ENCODE data around the gene SHC3. TPM values are rescaled to one million over a fixed set of nuclear protein-coding genes. Genes with fewer than 3 reads are reported as not detected.

SHC3 gene
- total RNA-seq, 1 donor from 2014 or later, result 0.96 TPM

- TF ChIP-seq CTCF (IDR thresholded peaks at IDR 0.05; ENCODE audit: borderline replicate concordance), result no peak
- no peak overlapping the region for H3K27ac ChIP-seq (replicated peaks)
- no peaks in the 10 kb centered on the region for H3K36me3 ChIP-seq
- H3K27me3 ChIP-seq (ENCODE audit: low read depth), result no peaks in the 10 kb centered on the region
- no peak overlapping the region for H3K4me3 ChIP-seq
- no peaks in the 10 kb centered on the region for H3K4me1 ChIP-seq
- no peak for DNase-seq
- intact Hi-C loops (cut with micrococcal nuclease), result no loop called here
- peaks cover 15% of the 10 kb centered on the region for H3K9me3 ChIP-seq (replicated peaks)
Measured at GRCh38 chr9:89115426-89115825, 63.2 kb downstream of the SHC3 start.

- H3K27me3 ChIP-seq (ENCODE audit: low read depth), result no peaks in the 10 kb centered on the region
- no peak for DNase-seq
- H3K9me3 ChIP-seq (replicated peaks), result peaks cover 21% of the 10 kb centered on the region
- H3K27ac ChIP-seq (replicated peaks), result no peak overlapping the region
- no peaks in the 10 kb centered on the region for H3K4me1 ChIP-seq
- intact Hi-C loops (cut with micrococcal nuclease), result no loop called here
- H3K36me3 ChIP-seq, result no peaks in the 10 kb centered on the region
- H3K4me3 ChIP-seq, result no peak overlapping the region
- TF ChIP-seq CTCF (IDR thresholded peaks at IDR 0.05; ENCODE audit: borderline replicate concordance), result no peak
Measured at GRCh38 chr9:89114741-89115140, 63.9 kb downstream of the SHC3 start.

GRCh38 chr9:89113851-89114250, 64.8 kb downstream of the SHC3 start:
- TF ChIP-seq CTCF (IDR thresholded peaks at IDR 0.05; ENCODE audit: borderline replicate concordance), result no peak
- H3K4me1 ChIP-seq, result no peaks in the 10 kb centered on the region
- H3K36me3 ChIP-seq, result no peaks in the 10 kb centered on the region
- no peak overlapping the region for H3K27ac ChIP-seq (replicated peaks)
- peaks cover 14% of the 10 kb centered on the region for H3K9me3 ChIP-seq (replicated peaks)
- intact Hi-C loops (cut with micrococcal nuclease), result no loop called here
- DNase-seq, result no peak
- no peak overlapping the region for H3K4me3 ChIP-seq
- H3K27me3 ChIP-seq (ENCODE audit: low read depth), result no peaks in the 10 kb centered on the region

GRCh38 chr9:89112243-89112642, 66.4 kb downstream of the SHC3 start:
- Histone ChIP-seq H3K4me3 (no peak overlapping the region), H3K36me3 (no peaks in the 10 kb centered on the region), H3K9me3 (replicated peaks) (peaks cover 11% of the 10 kb centered on the region), H3K27ac (replicated peaks) (no peak overlapping the region), H3K27me3 (ENCODE audit: low read depth) (no peaks in the 10 kb centered on the region), H3K4me1 (no peaks in the 10 kb centered on the region)
- intact Hi-C loops (cut with micrococcal nuclease), result no loop called here
- no peak for DNase-seq
- no peak for TF ChIP-seq CTCF (IDR thresholded peaks at IDR 0.05; ENCODE audit: borderline replicate concordance)

- TF ChIP-seq CTCF (IDR thresholded peaks at IDR 0.05; ENCODE audit: borderline replicate concordance), result no peak
- intact Hi-C loops (cut with micrococcal nuclease), result no loop called here
Measured at GRCh38 chr9:89109666-89110065, 69.0 kb downstream of the SHC3 start.

GRCh38 chr9:89107406-89107805, 71.2 kb downstream of the SHC3 start:
- TF ChIP-seq CTCF (IDR thresholded peaks at IDR 0.05; ENCODE audit: borderline replicate concordance), result no peak
- H3K4me1 ChIP-seq, result no peaks in the 10 kb centered on the region
- H3K4me3 ChIP-seq, result no peak overlapping the region

More at GRCh38 chr9:89109666-89110065, 69.0 kb downstream of the SHC3 start:
- H3K27ac ChIP-seq (replicated peaks), result no peak overlapping the region
- no peak for DNase-seq
- H3K4me1 ChIP-seq, result no peaks in the 10 kb centered on the region
- no peak overlapping the region for H3K4me3 ChIP-seq
- no peaks in the 10 kb centered on the region for H3K36me3 ChIP-seq
- H3K9me3 ChIP-seq (replicated peaks), result peaks cover 11% of the 10 kb centered on the region
- no peaks in the 10 kb centered on the region for H3K27me3 ChIP-seq (ENCODE audit: low read depth)

More at GRCh38 chr9:89107406-89107805, 71.2 kb downstream of the SHC3 start:
- intact Hi-C loops (cut with micrococcal nuclease), result no loop called here
- DNase-seq, result no peak
- peaks cover 11% of the 10 kb centered on the region for H3K9me3 ChIP-seq (replicated peaks)
- no peaks in the 10 kb centered on the region for H3K27me3 ChIP-seq (ENCODE audit: low read depth)
- no peak overlapping the region for H3K27ac ChIP-seq (replicated peaks)
- no peaks in the 10 kb centered on the region for H3K36me3 ChIP-seq
